NCI-H1930 (cell line): Measurements from ENCODE around the gene TC2N.
"Not testable (repeated sequence)": the region's sequence is repeated elsewhere in the genome, so short reads cannot be mapped to it uniquely, and the experiment has no call there.

Experiments used
- DNase-seq, 2 experiments: peaks; one replicate each; lab custom pipeline; 2025; lab: John Stamatoyannopoulos, UW

TC2N gene

DNA sequence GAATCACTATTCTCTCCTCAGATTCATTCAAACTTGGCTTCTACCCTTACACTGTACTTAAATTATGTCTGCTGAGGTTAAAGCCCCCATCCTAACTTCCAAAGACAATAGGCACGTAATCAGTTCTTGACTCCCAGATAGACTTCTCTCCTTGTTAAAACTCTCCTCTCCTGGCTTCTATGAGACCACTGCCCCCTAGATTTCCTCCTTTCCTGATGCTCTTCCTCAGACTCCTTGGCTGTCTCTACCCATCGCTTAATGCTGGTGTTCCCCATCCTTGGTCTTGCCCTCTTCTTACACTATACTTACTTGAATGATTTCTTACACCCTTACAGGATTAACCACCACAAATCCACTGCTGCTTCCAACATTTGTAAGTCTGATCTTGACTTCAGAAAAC lies 32.8 kb downstream of the TC2N start:
- DNase-seq, result no peak

GRCh38 chr14:91831337-91831736 lies 36.0 kb downstream of the TC2N start:
- no peak for DNase-seq

- no peak for DNase-seq
These were observed 36.6 kb downstream of the TC2N start for GRCh38 chr14:91830777-91831176.

DNA sequence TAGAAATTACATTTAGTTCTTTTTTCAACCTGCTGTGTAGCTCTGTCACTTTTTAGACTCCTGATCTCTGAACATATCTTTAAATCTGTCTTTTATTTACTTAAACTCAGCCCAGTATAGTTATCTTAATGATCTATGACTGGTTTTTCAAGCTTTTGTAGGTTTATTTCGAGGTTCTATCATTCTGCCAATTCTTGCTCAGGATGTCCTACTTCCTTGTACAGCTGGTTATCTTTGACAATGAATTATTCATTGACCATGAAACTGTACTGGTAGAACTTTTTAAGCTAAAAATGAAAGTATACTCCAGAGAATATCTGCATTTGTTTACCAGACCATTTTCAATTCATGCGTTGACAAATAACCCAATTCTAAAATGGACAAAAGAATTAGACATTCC lies 37.8 kb downstream of the TC2N start:
- DNase-seq, result no peak

DNA sequence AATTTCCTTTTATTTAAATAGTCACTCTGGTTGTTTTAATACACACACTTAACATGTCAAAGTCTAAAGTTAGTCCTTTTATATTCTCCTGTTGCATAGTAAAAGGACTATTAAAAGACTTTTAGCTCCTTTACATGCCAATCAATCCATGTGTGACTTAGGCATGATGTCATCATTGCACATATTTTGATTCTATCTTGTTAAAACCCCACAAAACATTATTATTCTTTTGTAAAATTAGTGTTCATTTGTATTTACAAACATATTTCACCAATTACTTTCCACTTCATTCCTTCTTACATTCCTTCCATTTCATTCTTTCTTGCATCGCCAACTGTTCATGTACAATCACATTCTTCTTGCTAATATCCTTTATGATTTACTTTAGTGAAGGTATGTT lies 39.6 kb downstream of the TC2N start:
- no peak for DNase-seq

- DNase-seq, result no peak
These were observed 49.6 kb downstream of the TC2N start for GRCh38 chr14:91817566-91818325.

DNA sequence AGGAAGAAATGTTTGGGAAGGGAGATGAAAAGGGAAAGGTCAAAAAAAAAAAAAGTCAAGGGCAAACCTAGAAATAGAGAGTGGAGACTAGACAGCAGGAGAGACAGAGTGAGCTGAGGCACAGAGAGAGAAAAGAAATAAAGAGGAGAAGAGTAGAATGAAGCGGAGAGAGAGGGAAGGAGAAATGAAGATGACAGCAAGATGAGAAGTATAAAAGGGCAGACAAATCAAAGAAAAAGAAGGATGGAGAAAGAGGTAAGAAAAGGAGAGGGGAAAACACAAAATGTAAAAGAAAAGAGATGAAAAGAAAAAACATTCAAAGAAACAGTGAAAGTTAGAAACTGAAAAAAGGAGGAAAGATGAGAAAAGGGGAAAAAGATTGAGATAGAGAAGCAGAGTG lies 53.0 kb downstream of the TC2N start:
- no peak for DNase-seq

GRCh38 chr14:91810699-91811098 lies 56.6 kb downstream of the TC2N start:
- DNase-seq, result no peak

GRCh38 chr14:91806716-91807115 lies 60.6 kb downstream of the TC2N start:
- no peak for DNase-seq

DNA sequence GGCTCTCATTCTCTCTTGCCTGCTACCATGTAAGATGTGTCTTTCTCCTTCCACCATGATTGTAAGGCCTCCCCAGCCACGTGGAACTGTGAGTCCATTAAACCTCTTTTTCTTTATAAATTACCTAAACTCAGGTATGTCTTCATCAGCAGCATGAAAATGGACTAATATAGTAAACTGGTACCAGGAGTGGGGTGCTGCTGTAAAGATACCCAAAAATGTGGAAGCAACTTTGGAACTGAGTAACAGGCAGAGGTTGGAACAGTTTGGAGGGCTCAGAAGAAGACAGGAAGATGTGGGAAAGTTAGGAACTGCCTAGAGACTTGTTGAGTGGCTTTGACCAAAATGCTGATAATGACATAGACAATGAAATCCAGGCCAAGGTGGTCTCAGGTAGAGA lies 61.2 kb downstream of the TC2N start:
- not testable (repeated sequence) for DNase-seq

DNA sequence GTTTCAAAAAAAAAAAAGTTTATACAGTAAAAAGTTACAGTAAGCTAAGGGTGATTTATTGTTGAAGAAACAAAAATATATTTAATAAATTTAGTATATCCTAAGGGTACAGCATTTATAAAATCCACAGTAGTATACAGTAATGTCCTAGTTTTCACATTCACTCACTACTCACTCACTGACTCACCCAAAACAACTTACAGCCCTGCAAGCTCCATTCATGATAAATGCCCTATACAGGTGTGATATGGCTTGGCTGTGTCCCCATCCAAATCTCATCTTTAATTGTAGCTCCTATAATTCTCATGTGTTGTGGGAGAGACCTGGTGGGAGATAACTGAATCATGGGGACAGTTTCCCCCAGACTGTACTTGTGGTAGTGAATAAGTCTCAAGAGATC lies 61.7 kb downstream of the TC2N start:
- no peak for DNase-seq

DNA sequence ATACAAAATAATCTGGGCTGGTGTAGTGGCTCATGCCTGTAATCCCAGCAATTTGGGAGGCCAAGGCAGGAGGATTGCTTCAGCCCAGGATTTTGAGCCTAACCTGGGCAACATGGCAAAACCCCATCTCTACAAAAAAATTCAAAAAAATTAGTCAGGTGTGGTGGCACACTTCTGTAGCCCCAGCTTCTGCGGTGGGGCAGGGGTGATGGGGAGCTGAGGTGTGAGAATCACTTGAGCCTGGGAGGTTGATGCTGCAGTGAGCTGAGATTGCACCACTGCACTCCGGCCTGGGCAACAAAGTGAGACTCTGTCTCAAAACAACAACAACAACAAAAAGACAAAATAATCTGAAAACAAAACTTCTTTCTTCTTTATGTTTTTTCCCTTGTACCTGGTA lies 66.0 kb downstream of the TC2N start:
- no peak for DNase-seq

- no peak for DNase-seq
These were observed 70.6 kb downstream of the TC2N start for GRCh38 chr14:91796617-91797347.

DNA sequence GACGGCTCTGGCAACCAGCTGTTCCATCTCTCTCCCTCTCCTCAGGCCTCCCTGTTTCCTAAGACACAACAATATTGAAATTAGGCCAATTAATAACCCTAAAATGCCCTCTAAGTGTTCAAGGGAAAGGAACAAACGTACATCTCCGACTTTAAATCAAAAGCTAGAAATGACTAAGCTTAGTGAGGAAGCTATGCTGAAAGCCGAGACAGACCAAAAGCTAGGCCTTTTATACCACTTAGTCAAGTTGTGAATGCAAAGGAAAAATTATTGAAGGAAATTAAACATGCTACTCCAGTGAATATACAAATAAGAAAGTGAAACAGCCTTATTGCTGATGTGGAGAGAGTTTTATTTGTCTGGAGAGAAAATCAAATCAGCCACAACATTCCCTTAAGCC lies 73.6 kb downstream of the TC2N start:
- DNase-seq, result no peak

DNA sequence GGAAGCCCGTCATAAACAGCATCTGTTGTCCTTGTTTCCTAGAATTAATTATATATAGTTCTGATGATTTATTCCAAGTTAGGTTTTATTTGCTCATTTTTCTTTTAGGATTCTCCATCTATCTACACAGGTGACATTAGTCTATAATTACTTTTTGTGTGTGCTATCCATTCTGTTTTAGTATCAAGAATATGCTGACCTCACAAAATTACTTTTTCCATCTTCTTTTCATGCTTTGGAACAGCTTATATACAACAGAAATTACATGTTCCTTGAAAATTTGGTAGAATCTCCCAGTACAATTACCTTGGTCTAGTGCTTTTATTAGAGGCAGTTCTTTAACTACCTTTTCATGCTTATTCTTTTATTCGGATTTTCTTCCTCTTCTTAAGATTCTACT lies 81.1 kb downstream of the TC2N start:
- no peak for DNase-seq

DNA sequence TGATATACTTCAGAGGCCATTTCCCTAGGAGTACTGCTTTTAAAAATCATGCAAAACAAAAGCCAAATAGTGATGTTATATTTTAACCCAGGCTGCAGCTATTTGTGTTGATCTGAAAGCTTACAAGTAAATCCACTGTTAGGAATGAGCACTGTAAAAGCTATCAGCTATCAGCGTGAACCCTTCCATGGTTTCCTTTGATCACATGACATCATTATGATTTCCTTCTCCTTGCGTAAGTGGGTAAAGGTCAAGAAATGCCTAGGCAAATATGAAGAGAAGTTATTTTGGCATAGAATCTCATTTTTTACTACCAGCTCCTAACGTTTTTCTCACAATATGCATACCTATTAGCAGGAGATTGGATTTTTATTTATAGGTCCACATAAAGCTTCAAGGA lies 86.9 kb downstream of the TC2N start:
- DNase-seq, result no peak

GRCh38 chr14:91778217-91778616 lies 89.1 kb downstream of the TC2N start:
- no peak for DNase-seq

DNA sequence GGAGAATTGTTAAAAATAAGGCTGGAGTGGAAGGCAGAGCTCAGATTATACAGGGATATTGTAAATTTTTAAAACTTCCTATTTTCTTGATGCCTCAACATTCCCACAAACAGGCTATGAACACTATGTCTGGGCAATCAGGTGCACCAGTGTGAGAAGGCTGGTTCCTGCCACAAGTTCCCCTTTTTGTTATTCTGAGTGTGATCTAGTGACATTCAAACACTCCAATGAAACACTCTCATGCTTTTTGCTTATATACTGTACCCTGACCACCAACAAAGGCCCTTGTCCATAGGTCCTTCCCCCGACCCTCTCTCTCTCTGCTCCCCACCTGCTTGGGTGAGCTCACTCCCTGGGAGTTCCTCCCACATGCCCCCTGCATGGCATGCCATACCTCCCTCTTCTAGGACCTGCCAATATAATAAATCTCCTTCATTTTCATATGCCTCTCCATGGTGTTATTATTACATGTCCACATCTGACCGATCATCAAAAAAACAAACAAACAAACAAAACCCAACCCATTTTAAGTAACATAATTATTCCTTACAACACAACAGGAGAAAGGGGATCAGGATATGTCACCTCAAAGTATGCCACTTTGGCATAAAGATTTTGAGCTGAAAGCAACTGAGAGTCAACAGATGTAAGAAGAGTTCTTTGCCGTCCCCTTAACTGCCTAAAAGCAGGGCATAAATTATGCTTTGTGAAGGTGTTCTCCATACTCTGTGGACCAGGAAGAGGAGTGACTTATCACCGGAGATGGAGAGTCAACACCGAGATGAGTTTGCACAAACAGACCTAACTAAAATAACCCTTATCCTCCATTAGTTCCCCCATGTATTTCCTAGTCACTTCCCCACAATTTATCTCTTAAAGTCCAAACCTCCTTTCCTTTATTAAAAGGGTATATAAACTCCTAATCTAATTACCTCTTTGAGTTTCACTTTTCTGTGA lies 92.9 kb downstream of the TC2N start:
- DNase-seq, result no peak

- DNase-seq, result no peak
These were observed 97.2 kb downstream of the TC2N start for GRCh38 chr14:91770185-91770584.

DNA sequence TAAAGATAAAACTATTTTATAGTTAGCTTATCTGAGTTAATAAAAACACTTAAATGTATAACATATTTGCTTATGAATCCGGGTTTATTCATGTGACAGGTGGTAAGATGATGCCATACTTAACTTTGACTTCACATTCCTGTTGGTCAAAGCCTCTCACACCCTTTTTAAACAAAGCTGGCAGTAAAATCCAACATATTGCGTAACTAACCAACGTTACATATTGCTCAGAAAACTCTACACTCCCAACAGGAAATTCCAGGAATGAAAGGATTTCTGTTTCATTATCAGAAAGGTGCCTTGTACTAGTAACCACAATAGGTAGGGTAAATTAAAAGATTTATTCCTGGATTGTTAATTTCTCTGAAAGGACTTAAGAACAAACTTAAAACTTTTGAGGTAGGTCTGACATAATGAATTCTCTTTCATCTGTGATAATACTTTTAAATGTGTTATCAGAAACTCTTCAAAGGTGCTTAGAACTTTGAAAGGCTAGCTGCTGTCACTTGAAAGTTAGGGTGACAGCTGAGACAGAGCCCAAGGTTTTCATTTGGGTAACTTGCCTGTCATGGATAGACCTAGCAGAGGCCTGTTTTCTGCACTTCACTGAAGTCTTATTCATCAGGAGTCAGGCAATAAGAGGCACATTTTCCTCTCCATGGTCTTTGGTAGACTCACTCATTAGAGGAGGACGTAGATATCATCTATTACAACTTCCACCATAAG lies 111.6 kb downstream of the TC2N start:
- no peak for DNase-seq

DNA sequence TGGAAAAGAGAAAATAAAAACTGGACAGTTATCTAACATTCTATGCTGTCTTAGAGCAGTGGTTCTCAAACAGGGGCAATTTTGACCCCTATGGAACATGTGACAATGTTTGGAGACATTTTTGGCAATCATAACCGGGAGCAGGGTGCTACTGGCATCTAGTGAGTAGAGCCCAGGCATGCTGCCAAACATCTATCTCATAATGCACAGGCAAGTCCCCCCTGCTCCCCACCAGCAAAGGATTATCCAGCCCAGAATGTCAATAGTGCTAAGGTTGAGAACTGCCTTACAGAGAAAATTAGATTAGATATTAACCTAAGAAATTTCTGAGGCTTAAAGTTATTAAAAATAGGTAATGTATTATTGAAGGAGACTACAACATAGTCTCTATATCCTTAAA lies 112.5 kb downstream of the TC2N start:
- no peak for DNase-seq

DNA sequence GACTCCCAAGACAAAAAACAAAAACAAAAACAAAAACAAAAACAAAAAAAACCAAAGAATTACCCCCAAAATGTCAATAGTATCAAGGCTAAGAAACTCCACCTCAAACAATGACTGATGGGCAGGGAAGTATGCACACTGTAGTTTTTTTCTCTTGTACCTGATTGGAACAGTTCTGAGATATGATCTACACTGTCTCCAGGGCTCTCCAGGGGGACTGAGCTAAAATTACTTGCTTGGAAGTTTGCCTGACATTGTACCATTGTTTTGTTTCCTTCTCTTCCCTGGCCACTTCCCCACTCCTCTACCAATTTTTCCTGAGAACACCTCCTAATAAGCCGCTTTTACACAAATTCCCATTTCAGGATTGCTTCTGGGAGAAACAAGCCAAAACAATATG lies 113.2 kb downstream of the TC2N start:
- DNase-seq, result no peak
